Cardiac fibroblast (primary cell): ENCODE measurements around the gene EVX1.

ENCODE experiments used
- DNase-seq, 2 donors: peaks; one replicate each; pipeline versions ENCODE4 v3.0.0 to v3.0.0-alpha.2; 2010; ENCODE audit warnings: low read depth in 2 of 2
- H3K4me3 ChIP-seq, 2 donors: replicated peaks in 1 of 2; 1 replicate in 1 of 2; 2 replicates in 1 of 2; pipeline ENCODE4 v1.5.1; 2011; ENCODE audit warnings: low read depth in 2 of 2, low read length in 2 of 2, mild to moderate bottlenecking in 2 of 2, moderate library complexity in 1 of 2
- TF ChIP-seq, protein P1 (sequence below): IDR thresholded peaks from one replicate; pipeline ENCODE4 v1.5.1; 2011; ENCODE audit warnings: low read depth, mild to moderate bottlenecking, low read length, inconsistent platforms

EVX1 gene

DNA sequence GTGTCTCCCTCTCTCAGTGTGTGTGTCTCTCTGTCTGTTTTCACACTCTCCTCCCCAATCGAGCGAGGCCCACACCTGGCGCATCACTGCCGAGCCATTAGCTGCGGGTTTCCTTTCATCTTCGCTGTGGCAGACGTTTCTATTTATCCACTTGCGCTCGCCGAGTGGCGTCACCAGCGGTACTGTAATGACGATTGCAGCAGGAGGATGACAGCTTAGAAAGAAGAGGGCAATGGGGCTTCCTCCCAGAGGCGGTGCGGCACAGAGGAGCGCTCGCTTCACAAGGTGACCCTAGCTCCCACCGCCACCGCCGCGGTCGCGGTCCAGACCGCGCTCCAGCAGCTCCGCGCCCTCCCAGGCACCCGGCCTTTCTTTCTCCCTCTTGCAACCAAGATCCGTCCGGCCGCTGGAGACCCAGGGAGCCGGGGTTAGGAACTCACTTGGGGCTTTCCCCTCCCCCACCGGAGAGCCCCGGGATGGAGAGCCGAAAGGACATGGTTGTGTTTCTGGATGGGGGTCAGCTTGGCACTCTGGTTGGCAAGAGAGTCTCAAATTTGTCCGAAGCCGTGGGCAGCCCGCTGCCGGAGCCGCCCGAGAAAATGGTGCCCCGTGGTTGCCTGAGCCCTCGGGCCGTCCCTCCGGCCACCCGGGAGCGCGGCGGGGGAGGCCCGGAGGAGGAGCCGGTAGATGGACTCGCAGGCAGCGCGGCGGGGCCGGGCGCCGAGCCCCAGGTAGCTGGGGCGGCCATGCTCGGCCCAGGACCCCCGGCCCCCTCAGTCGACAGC lies at the start of gene EVX1:
TSS of gene EVX1 (plus strand) at position 248 of the 785 bp plus-strand sequence. CDS start at position 477, 229 bp downstream.
- TF ChIP-seq, protein P1, sequence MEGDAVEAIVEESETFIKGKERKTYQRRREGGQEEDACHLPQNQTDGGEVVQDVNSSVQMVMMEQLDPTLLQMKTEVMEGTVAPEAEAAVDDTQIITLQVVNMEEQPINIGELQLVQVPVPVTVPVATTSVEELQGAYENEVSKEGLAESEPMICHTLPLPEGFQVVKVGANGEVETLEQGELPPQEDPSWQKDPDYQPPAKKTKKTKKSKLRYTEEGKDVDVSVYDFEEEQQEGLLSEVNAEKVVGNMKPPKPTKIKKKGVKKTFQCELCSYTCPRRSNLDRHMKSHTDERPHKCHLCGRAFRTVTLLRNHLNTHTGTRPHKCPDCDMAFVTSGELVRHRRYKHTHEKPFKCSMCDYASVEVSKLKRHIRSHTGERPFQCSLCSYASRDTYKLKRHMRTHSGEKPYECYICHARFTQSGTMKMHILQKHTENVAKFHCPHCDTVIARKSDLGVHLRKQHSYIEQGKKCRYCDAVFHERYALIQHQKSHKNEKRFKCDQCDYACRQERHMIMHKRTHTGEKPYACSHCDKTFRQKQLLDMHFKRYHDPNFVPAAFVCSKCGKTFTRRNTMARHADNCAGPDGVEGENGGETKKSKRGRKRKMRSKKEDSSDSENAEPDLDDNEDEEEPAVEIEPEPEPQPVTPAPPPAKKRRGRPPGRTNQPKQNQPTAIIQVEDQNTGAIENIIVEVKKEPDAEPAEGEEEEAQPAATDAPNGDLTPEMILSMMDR = no peak
- H3K4me3 ChIP-seq = peak within 1 kb of the TSS in 1 of 2 donors; percentile 7
- peak; percentile 5 to 10 for DNase-seq

DNA sequence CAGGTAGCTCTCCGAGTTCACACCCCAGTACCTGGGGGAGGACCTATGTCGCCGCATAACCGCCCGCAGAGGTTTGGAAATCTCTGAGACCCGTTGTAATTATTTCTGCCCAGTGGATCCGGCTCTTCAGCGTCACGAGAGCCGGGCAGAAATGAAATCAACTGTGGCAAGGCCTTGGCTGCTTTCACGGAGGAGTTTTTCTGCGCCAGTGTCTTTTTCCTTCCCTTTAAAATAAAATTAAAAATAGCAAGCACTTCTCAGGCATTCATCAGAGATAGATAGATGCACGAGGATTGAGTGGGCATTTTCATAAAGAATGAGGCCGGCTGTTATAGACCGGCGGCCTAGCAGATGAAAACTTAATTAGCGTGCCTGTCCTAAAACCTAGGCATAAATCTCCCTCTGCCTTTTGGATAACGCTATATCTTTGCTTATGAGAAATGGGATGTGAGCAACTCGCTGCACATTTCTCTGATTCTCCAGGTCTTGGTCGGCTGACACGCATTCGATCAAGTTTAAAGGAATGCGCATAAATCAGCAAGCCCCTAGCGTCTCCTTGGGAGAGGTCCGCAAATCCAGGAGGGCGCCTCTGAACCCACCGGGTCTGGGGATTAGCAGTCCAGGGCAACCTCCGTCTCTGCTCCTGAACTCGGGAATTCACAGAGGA lies 49.1 kb upstream of the EVX1 start:
- DNase-seq = no peak
- no peak overlapping the region for H3K4me3 ChIP-seq
- TF ChIP-seq, protein P1 = no peak

DNA sequence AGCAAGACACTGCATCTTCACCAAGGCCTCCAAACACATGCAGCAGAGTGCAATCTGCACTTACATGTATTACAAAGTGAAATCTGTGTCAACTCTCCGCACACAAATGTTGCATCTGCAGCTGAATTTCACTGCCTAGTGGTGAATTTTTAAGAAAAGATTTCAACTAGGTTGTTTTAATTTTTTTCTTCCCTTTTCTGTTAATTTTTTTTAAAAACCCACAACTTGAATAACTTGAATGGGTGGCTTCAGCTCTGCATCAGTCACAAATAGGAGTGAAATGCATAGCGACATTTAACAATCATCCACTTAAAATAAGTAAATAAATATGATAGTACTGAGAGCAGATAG lies 48.6 kb upstream of the EVX1 start:
- no peak for DNase-seq
- TF ChIP-seq, protein P1 = no peak
- no peak overlapping the region for H3K4me3 ChIP-seq

DNA sequence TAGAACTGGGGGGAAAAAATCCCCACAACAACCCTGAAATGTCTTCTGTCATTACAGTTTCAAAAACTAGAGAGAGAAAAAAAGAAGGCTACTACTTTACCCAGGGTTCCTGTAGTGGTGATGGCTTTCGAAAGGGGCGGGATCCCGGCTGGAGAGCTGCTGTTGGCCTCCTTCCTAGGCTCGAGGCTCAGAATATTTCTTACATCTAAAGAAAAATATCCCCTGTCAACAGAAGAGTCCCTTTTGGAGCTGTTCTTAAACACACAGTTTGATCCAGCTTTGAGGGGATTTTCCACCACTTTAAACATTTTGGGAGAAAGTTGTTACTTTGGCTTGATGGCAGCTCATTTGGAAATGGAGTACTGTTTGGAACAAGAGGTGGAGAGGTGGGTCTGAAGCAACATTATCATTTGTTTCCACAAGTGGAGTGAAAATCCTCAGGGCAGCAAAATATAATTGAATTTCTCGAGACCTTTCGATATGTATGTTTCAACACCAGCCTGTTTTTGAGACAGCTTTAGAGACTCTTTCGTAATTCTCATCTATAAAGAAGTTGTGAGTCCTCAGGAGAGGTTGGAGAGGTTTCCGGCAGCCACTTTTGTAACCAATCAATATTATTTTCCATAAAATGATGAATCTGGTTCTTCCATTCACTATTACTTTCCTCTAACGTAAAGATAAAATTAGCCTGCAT lies 47.8 kb upstream of the EVX1 start:
- TF ChIP-seq, protein P1 = no peak
- no peak overlapping the region for H3K4me3 ChIP-seq
- no peak for DNase-seq

DNA sequence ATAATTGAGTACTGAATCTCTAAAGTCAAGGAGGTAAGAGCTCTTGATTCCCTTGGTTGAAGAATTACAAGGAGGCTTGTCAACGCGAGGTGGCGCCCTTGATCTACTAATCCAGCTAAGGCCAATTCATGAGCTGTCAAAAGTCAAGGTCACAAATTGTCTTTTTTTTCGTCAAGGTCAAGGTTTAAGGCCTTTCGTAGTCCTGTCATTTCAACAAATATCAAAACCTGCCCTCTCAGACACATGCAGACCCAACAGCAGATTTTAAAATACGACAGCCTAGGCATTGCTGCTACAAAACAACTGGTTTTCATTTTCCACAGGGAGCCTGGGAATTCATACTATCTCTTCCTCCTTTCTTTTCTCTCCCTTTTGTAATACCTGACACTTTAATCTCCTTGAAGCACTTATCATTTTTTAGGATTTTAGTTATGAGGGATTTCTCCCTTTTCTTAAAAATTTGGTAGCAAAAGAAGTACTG lies 46.3 kb upstream of the EVX1 start:
- no peak overlapping the region for H3K4me3 ChIP-seq

More for the DNA sequence above, 46.3 kb upstream of the EVX1 start:
- peak; percentile 82 to 84 for DNase-seq
- TF ChIP-seq, protein P1 = peak; percentile 74
